IMR-90 (cell line): ENCODE measurements around the gene MYH10. TPM values are rescaled to one million over a fixed set of nuclear protein-coding genes. Genes with fewer than 3 reads are reported as not detected.

ENCODE experiments used
- ATAC-seq: fragments of 200-7000 bp; cut with Tn5 transposase; 2 replicates; pipeline ENCODE4 v1.9.1; 2020; ENCODE audit warnings: low read depth, mild to moderate bottlenecking, moderate library complexity
- BruUV-seq: library from RNA; stranded (reverse); fragments of 400-500 nt; replicated peaks from 2 replicates; lab custom pipeline; 2021; lab: Mats Ljungman, UMichigan
- CTCF ChIA-PET: fragments of 300-600 bp; formaldehyde crosslinking; extraction: SDS; loops from one replicate; lab custom pipeline; 2021; ENCODE audit warnings: antibody characterized with exemption; lab: Yijun Ruan, JAX
- POLR2A ChIA-PET: fragments of 300-600 bp; sonication (Branson Sonifier 250); formaldehyde crosslinking; loops from one replicate; lab custom pipeline; 2022; ENCODE audit warnings: antibody characterized with exemption; ENCODE audit not compliant: unreplicated experiment; lab: Charles Lee
- DNase-seq: peaks from one replicate; pipeline ENCODE4 v3.0.0; 2013
- H2AFZ ChIP-seq: replicated peaks from 2 replicates; pipeline ENCODE3; 2013; ENCODE audit warnings: low read length, mild to moderate bottlenecking; ENCODE audit not compliant: poor library complexity
- H2AK5ac ChIP-seq: 2 replicates; pipeline ENCODE4 v1.6.1; 2013; ENCODE audit warnings: low read depth, low read length, inconsistent platforms
- H2AK9ac ChIP-seq: replicated peaks from 2 replicates; pipeline ENCODE3; 2013; ENCODE audit warnings: mild to moderate bottlenecking, low read depth, low read length, moderate library complexity; ENCODE audit not compliant: poor library complexity
- H2BK120ac ChIP-seq: 2 replicates; pipeline ENCODE4 v1.6.1; 2013; ENCODE audit warnings: low read depth, low read length, inconsistent platforms
- H2BK15ac ChIP-seq: 3 replicates; pipeline ENCODE4 v1.6.1; 2013; ENCODE audit warnings: low read depth, low read length, inconsistent platforms
- H2BK20ac ChIP-seq: 2 replicates; pipeline ENCODE4 v1.6.1; 2013; ENCODE audit warnings: low read depth, mild to moderate bottlenecking, inconsistent platforms, low read length, moderate library complexity
- H2BK5ac ChIP-seq: 2 replicates; pipeline ENCODE4 v1.6.1; 2013; ENCODE audit warnings: mild to moderate bottlenecking, low read depth, low read length, inconsistent platforms; ENCODE audit not compliant: poor library complexity, severe bottlenecking
- H3K14ac ChIP-seq: replicated peaks from 2 replicates; pipeline ENCODE4 v1.6.1; 2013; ENCODE audit warnings: low read depth, low read length, inconsistent platforms
- H3K18ac ChIP-seq: 2 replicates; pipeline ENCODE4 v1.6.1; 2013; ENCODE audit warnings: low read depth, low read length, control low read depth
- H3K23ac ChIP-seq: 2 replicates; pipeline ENCODE4 v1.6.1; 2013; ENCODE audit warnings: low read depth, low read length, inconsistent platforms
- H3K27ac ChIP-seq: 2 replicates; pipeline ENCODE4 v1.5.1; 2013; ENCODE audit warnings: mild to moderate bottlenecking, control low read depth, low read length; ENCODE audit not compliant: insufficient read depth
- H3K27me3 ChIP-seq: 2 replicates; pipeline ENCODE4 v1.6.1; 2013; ENCODE audit warnings: low read length; ENCODE audit not compliant: control insufficient read depth, insufficient read depth
- H3K36me3 ChIP-seq: 2 replicates; pipeline ENCODE4 v1.6.1; 2013; ENCODE audit warnings: low read length, mixed read lengths; ENCODE audit not compliant: control insufficient read depth, insufficient read depth
- H3K4ac ChIP-seq: 2 replicates; pipeline ENCODE4 v1.6.1; 2013; ENCODE audit warnings: low read depth, low read length, inconsistent platforms
- H3K4me1 ChIP-seq: 2 replicates; pipeline ENCODE4 v1.6.1; 2013; ENCODE audit warnings: low read length, mixed read lengths; ENCODE audit not compliant: control insufficient read depth, insufficient read depth
- H3K4me2 ChIP-seq: 2 replicates; pipeline ENCODE4 v1.6.1; 2013; ENCODE audit warnings: low read depth, mild to moderate bottlenecking, control low read depth, low read length, moderate library complexity
- H3K4me3 ChIP-seq: 2 replicates; pipeline ENCODE4 v1.5.1; 2013; ENCODE audit warnings: low read depth, mild to moderate bottlenecking, control low read depth, low read length, moderate library complexity; ENCODE audit not compliant: insufficient read depth
- H3K56ac ChIP-seq: 2 replicates; pipeline ENCODE4 v1.6.1; 2013; ENCODE audit warnings: low read length, inconsistent platforms; ENCODE audit not compliant: insufficient read depth; ENCODE audit errors: extremely low read depth
- H3K79me1 ChIP-seq, 2 experiments: 2 replicates each; pipeline ENCODE4 v1.6.1; 2013; ENCODE audit warnings: low read length in 2 of 2, inconsistent platforms in 1 of 2, low read depth in 1 of 2
- H3K9ac ChIP-seq: 2 replicates; pipeline ENCODE4 v1.6.1; 2013; ENCODE audit warnings: low read depth, low read length, control low read depth
- H3K9me1 ChIP-seq: 2 replicates; pipeline ENCODE4 v1.6.1; 2013; ENCODE audit warnings: low read length, inconsistent platforms; ENCODE audit not compliant: insufficient read depth
- H3K9me3 ChIP-seq: 2 replicates; pipeline ENCODE4 v1.6.1; 2013; ENCODE audit warnings: low read length; ENCODE audit not compliant: control insufficient read depth, insufficient read depth
- H4K20me1 ChIP-seq: 2 replicates; pipeline ENCODE4 v1.6.1; 2013; ENCODE audit warnings: low read length, inconsistent platforms; ENCODE audit not compliant: insufficient read depth
- H4K5ac ChIP-seq: 2 replicates; pipeline ENCODE4 v1.6.1; 2013; ENCODE audit warnings: mild to moderate bottlenecking, low read depth, low read length, control low read depth
- H4K8ac ChIP-seq, 2 experiments: 2 replicates each; pipeline ENCODE4 v1.6.1; 2013; ENCODE audit warnings: low read depth in 2 of 2, low read length in 2 of 2, control low read depth in 1 of 2, inconsistent platforms in 1 of 2
- H4K91ac ChIP-seq: 2 replicates; pipeline ENCODE4 v1.6.1; 2013; ENCODE audit warnings: low read depth, low read length, inconsistent platforms; ENCODE audit not compliant: insufficient read depth
- BHLHE40 ChIP-seq: fragments of 150-350 bp; IDR thresholded peaks from 2 replicates; pipeline ENCODE4 v1.6.1; 2016; ENCODE audit warnings: mild to moderate bottlenecking, low read depth, low read length
- CEBPB ChIP-seq: IDR thresholded peaks from 2 replicates; pipeline ENCODE4 v1.6.1; 2012; ENCODE audit warnings: low read depth, low read length, improper control_type of control experiment
- CHD1 ChIP-seq: IDR thresholded peaks from 2 replicates; pipeline ENCODE4 v1.6.1; 2012; ENCODE audit warnings: low read depth, low read length, improper control_type of control experiment
- MAZ ChIP-seq: IDR thresholded peaks from 2 replicates; pipeline ENCODE4 v1.6.1; 2012; ENCODE audit warnings: low read depth, mild to moderate bottlenecking, low read length, improper control_type of control experiment, moderate library complexity, borderline replicate concordance
- NFE2L2 ChIP-seq: fragments of 150-350 bp; IDR thresholded peaks from 2 replicates; pipeline ENCODE4 v1.6.1; 2016; ENCODE audit warnings: low read depth, mild to moderate bottlenecking, low read length
- POLR2A ChIP-seq: IDR thresholded peaks from 2 replicates; pipeline ENCODE4 v1.6.1; 2012; ENCODE audit warnings: mild to moderate bottlenecking, low read depth, low read length
- RAD21 ChIP-seq: IDR thresholded peaks from 2 replicates; pipeline ENCODE4 v1.6.1; 2012; ENCODE audit warnings: low read length, improper control_type of control experiment
- RCOR1 ChIP-seq: IDR thresholded peaks from 2 replicates; pipeline ENCODE4 v1.6.1; 2012; ENCODE audit warnings: mild to moderate bottlenecking, low read length, improper control_type of control experiment; ENCODE audit not compliant: insufficient replicate concordance
- SMC3 ChIP-seq: fragments of 150-350 bp; IDR thresholded peaks from 2 replicates; pipeline ENCODE4 v1.6.1; 2016; ENCODE audit warnings: low read depth, mild to moderate bottlenecking, antibody characterized with exemption, low read length, moderate library complexity
- WGBS, 2 experiments: methylation state at CpG; one replicate each; pipeline versions ENCODE4 v1.1.5 to v1.1.7; 2013; ENCODE audit warnings: missing lambda C conversion rate in 2 of 2; ENCODE audit not compliant: insufficient read length in 1 of 2; ENCODE audit errors: extremely low coverage in 2 of 2; 5-methylcytosine and 5-hydroxymethylcytosine counted together
- dilution Hi-C: fragments of 300-500 bp; cut with HindIII; formaldehyde crosslinking; loops from one replicate; pipeline ENCODE4 v1.14.3; 2018; ENCODE audit warnings: low sequenced_read_pairs; ENCODE audit not compliant: unreplicated experiment
- in situ Hi-C: fragments of 300-500 bp; cut with MboI; formaldehyde crosslinking; loops from 3 replicates; pipeline ENCODE4 v1.14.3; 2019; ENCODE audit warnings: low sequenced_read_pairs, inconsistent platforms, mixed read lengths
- intact Hi-C: fragments of 100-400 bp; cut with micrococcal nuclease; formaldehyde crosslinking; loops from 2 replicates; pipeline ENCODE4 v1.10.0; 2022
- polyA plus RNA-seq, 3 experiments: library from polyadenylated mRNA; depleted of rRNA; stranded (reverse); fragments of >200 nt; gene quantifications; 2 replicates each; pipeline ENCODE4 v1.2.3, GENCODE V29; 2012; ENCODE audit warnings: low replicate concordance in 1 of 3
- total RNA-seq: library from RNA; depleted of rRNA; stranded (reverse); fragments of >200 nt; gene quantifications from 2 replicates; pipeline ENCODE4 v1.2.3, GENCODE V29; 2012
- TF ChIP-seq, protein P1 (sequence below): fragments of 150-350 bp; IDR thresholded peaks from 2 replicates; pipeline ENCODE4 v1.6.1; 2016; ENCODE audit warnings: low read depth, mild to moderate bottlenecking, low read length, moderate library complexity, borderline replicate concordance
- TF ChIP-seq, protein P2 (sequence below): fragments of 150-350 bp; IDR thresholded peaks from 2 replicates; pipeline ENCODE4 v1.6.1; 2017; ENCODE audit warnings: mild to moderate bottlenecking, antibody characterized with exemption, low read length, low read depth

The MYH10 gene
- total and polyA plus RNA-seq, 2 of the 4 experiments (the other 2 are of a cell fraction): 71.2 to 95.2 TPM

DNA sequence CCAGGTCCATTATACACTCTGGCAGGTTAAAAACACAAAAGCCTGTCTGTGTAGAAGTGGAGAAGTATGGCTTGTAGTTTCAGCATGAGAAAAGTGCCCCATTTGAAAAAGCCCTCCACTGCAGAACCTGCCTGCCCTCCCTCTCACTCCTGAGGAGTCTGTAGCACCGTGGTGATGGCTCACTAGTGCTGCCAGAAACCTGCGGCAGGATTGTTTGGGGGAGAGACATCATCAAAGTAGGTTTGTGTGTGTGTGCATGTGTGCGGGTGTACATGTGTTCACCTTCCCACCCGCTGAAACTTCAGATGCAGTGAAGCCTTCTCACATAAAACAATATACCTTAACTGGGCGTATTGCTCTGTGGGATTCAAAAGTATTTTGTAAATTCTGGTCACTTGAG is 168.0 kb downstream of the MYH10 start:
- no peak overlapping the region for H3K4me2 ChIP-seq

More for the DNA sequence above, 168.0 kb downstream of the MYH10 start:
- no peak overlapping the region for H4K8ac ChIP-seq
- H3K56ac ChIP-seq: no peak overlapping the region
- H3K9me1 ChIP-seq: peaks cover 10% of the 10 kb centered on the region; the same call in 1 of the 2 replicates
- H2AK9ac ChIP-seq: no peak overlapping the region
- ChIA-PET POLR2A (no interaction called here), CTCF (interaction anchor here (0.7 kb wide), 1 partner anchor 336 kb away, joined by 9 read pairs; no protein-coding TSS in a partner anchor)
- H3K79me1 ChIP-seq: peaks cover 39 to 71% of the 10 kb centered on the region in 2 experiments
- H2BK5ac ChIP-seq: no peak overlapping the region
- H3K4ac ChIP-seq: no peak overlapping the region
- TF ChIP-seq RAD21: no peak
- no peak for TF ChIP-seq NFE2L2
- TF ChIP-seq CHD1: no peak
- TF ChIP-seq RCOR1: no peak
- no peak for TF ChIP-seq POLR2A
- no peak for TF ChIP-seq MAZ
- TF ChIP-seq, protein P1, sequence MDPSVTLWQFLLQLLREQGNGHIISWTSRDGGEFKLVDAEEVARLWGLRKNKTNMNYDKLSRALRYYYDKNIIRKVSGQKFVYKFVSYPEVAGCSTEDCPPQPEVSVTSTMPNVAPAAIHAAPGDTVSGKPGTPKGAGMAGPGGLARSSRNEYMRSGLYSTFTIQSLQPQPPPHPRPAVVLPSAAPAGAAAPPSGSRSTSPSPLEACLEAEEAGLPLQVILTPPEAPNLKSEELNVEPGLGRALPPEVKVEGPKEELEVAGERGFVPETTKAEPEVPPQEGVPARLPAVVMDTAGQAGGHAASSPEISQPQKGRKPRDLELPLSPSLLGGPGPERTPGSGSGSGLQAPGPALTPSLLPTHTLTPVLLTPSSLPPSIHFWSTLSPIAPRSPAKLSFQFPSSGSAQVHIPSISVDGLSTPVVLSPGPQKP: no peak
- no peak for TF ChIP-seq CEBPB
- TF ChIP-seq BHLHE40: no peak
- TF ChIP-seq SMC3: no peak
- TF ChIP-seq, protein P2, sequence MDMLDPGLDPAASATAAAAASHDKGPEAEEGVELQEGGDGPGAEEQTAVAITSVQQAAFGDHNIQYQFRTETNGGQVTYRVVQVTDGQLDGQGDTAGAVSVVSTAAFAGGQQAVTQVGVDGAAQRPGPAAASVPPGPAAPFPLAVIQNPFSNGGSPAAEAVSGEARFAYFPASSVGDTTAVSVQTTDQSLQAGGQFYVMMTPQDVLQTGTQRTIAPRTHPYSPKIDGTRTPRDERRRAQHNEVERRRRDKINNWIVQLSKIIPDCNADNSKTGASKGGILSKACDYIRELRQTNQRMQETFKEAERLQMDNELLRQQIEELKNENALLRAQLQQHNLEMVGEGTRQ: no peak
- H4K20me1 ChIP-seq: peaks cover 74% of the 10 kb centered on the region
- H3K18ac ChIP-seq: no peak overlapping the region
- no peaks in the 10 kb centered on the region for H3K9me3 ChIP-seq
- no peak overlapping the region for H3K4me3 ChIP-seq
- H3K9ac ChIP-seq: no peak overlapping the region
- BruUV-seq: no TSS peak
- H2AK5ac ChIP-seq: no peak overlapping the region
- no peak overlapping the region for H2AFZ ChIP-seq
- WGBS, 2 experiments: no CpG with 5 or more reads among the region's 5 CpGs
- H3K23ac ChIP-seq: no peak overlapping the region
- H2BK15ac ChIP-seq: no peak overlapping the region
- ATAC-seq (no peak), DNase-seq (no peak)
- intact Hi-C loops: no loop called here
- no peak overlapping the region for H4K91ac ChIP-seq
- dilution Hi-C loops: no loop called here
- H4K5ac ChIP-seq: no peak overlapping the region
- peaks cover 57% of the 10 kb centered on the region for H3K36me3 ChIP-seq
- H2BK120ac ChIP-seq: no peak overlapping the region
- no peak overlapping the region for H2BK20ac ChIP-seq
- H3K4me1 ChIP-seq: peaks cover 13% of the 10 kb centered on the region; the same call in 1 of the 2 replicates
- no peaks in the 10 kb centered on the region for H3K27me3 ChIP-seq
- in situ Hi-C loops: no loop called here
- no peak overlapping the region for H3K27ac ChIP-seq
- H3K14ac ChIP-seq: no peak overlapping the region
